Ovary (tissue), 9 donors: ENCODE data around the gene SLC30A10. TPM values are rescaled to one million over a fixed set of nuclear protein-coding genes. Genes with fewer than 3 reads are reported as not detected.

Experiments used
- DNase-seq, 5 donors: peaks; one replicate each; pipeline ENCODE4 v3.0.0-alpha.2; 2019 to 2020
- H3K27ac ChIP-seq, 2 donors: fragments of 200-600 bp; one replicate each; pipeline versions ENCODE4 v1.5.1 to v1.8.0; 2019 to 2022
- H3K27me3 ChIP-seq: fragments of 200-600 bp; one replicate; pipeline ENCODE4 v1.8.0; 2022
- H3K36me3 ChIP-seq: fragments of 200-600 bp; sonication (generic); one replicate; pipeline ENCODE4 v1.5.1; 2019
- H3K4me1 ChIP-seq: one replicate; pipeline ENCODE4 v1.8.1; 2013; ENCODE audit warnings: mild to moderate bottlenecking, moderate library complexity; ENCODE audit not compliant: insufficient read depth
- H3K4me3 ChIP-seq: fragments of 200-600 bp; sonication (generic); one replicate; pipeline ENCODE4 v1.5.1; 2017
- H3K9me3 ChIP-seq, 2 donors: fragments of 200-600 bp in 1 of 2; sonication (generic) in 1 of 2; one replicate each; pipeline versions ENCODE4 v1.5.1 to v1.8.1; 2013 to 2019; ENCODE audit warnings: mild to moderate bottlenecking in 1 of 2, moderate library complexity in 1 of 2
- EP300 ChIP-seq: sonication (generic); formaldehyde crosslinking; IDR thresholded peaks from one replicate; pipeline ENCODE4 v1.6.1; 2017; ENCODE audit warnings: antibody characterized with exemption
- POLR2A ChIP-seq: fragments of 450-650 bp; IDR thresholded peaks from one replicate; pipeline ENCODE4 v1.6.1; 2017; ENCODE audit warnings: antibody characterized with exemption, mild to moderate bottlenecking, moderate library complexity
- WGBS, 3 donors: extraction: QIAGEN DNeasy Blood & Tissue Kit in 1 of 3; methylation state at CpG; one replicate each; pipeline versions ENCODE4 v1.1.5 to v1.1.7; 2013 to 2017; 5-methylcytosine and 5-hydroxymethylcytosine counted together
- intact Hi-C, 4 donors: fragments of 100-400 bp; cut with DNase I; formaldehyde crosslinking; loops; one replicate each; pipeline versions ENCODE4 v1.11.0 to v1.15.1; 2022 to 2023
- polyA plus RNA-seq, 2 donors: library from polyadenylated mRNA; stranded (reverse); fragments of 200-250 nt in 1 of 2; fragments of 350-450 nt in 1 of 2; fragmentation: Illumina TruSeq in 1 of 2; extraction: RNeasy Lipid Tissue Mini Kit (QIAGEN cat#74804) in 1 of 2; gene quantifications; one replicate each; pipeline ENCODE4 v1.2.3, GENCODE V29; 2013 to 2014
- total RNA-seq, 7 donors: library from RNA; depleted of rRNA in 2 of 7; stranded (reverse); fragments of >200 nt in 2 of 7; fragmentation: NEBNext Ultra II Directional in 3 of 7; extraction: Animal tissue kit (Norgen Biotek cat#: 25700) in 3 of 7; gene quantifications; one replicate each; pipeline versions ENCODE4 v1.1.0 to v1.2.4, GENCODE V29; 2016 to 2023
- TF ChIP-seq, protein P1 (sequence below), 3 donors: fragments of 450-650 bp in 2 of 3; fragments of 200-600 bp in 1 of 3; IDR thresholded peaks; one replicate each; pipeline versions ENCODE4 v1.5.1 to v1.8.0; 2016 to 2022; ENCODE audit warnings: antibody characterized with exemption in 3 of 3, mild to moderate bottlenecking in 1 of 3
- donor health status: DM: no; HTN: no; CAD: no; lungs with moderate emphysema.
- donor health status: DM: no; HTN: no; CAD: no.
- donor health status: Bipolar disorder and iron deficiency.
- donor health status: DM: yes; HTN: yes; CAD: no.
- donor health status: DM: no; HTN: no; CAD: no.
- donor health status: DM: yes; HTN: yes; CAD: no.

Gene SLC30A10
- total and polyA plus RNA-seq, 9 donors: 0.18 to 2.9 (median 0.48) TPM

DNA sequence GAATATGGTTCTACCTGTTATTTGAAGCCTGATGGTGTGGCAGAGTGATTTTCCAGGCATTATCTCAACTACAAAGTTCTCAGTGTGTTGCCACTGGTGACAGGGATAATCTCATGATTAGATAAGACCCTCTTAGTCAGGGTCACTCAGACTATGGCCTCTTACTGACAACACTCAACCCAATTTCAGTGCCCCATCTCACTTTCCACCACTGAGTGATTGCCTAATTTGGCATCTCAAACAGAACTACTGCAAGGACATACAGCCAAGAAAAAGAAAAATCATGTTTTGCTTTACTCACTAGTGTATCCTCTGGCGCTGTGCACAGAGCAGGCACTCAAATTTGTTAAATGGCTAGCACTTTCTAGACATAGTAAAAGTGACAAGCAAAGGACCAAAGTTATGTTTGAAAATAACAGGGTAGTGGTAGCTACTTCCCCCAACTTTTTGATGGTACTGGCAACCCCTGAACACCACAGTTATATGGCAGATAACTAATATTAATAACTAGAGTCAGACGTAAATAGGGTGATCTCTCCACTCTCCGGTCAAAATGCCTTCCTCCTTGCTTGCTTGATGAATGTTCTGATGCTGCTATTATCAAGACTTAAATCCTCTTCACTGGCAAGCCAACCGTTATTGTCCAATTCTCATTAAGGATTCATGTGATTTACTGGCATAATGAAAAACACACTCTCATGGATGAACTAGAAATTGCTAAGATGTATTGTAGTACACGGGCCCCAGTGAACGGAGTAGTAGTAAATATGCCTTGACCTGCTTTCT lies 37.1 kb upstream of the SLC30A10 start:
- H3K27ac ChIP-seq: no peak overlapping the region
- H3K27me3 ChIP-seq: no peaks in the 10 kb centered on the region
- H3K36me3 ChIP-seq: no peaks in the 10 kb centered on the region
- H3K4me1 ChIP-seq: no peaks in the 10 kb centered on the region
- no peak for DNase-seq
- TF ChIP-seq, protein P1, sequence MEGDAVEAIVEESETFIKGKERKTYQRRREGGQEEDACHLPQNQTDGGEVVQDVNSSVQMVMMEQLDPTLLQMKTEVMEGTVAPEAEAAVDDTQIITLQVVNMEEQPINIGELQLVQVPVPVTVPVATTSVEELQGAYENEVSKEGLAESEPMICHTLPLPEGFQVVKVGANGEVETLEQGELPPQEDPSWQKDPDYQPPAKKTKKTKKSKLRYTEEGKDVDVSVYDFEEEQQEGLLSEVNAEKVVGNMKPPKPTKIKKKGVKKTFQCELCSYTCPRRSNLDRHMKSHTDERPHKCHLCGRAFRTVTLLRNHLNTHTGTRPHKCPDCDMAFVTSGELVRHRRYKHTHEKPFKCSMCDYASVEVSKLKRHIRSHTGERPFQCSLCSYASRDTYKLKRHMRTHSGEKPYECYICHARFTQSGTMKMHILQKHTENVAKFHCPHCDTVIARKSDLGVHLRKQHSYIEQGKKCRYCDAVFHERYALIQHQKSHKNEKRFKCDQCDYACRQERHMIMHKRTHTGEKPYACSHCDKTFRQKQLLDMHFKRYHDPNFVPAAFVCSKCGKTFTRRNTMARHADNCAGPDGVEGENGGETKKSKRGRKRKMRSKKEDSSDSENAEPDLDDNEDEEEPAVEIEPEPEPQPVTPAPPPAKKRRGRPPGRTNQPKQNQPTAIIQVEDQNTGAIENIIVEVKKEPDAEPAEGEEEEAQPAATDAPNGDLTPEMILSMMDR (IDR thresholded peaks at IDR 0.05): no peak
- TF ChIP-seq EP300 (no peak), POLR2A (no peak)
- intact Hi-C loops: no loop called here
- H3K4me3 ChIP-seq: no peak overlapping the region
- 37 to 47% (median 40%) methylated on average over 6 of the region's 6 CpGs for WGBS, 3 donors
- H3K9me3 ChIP-seq: no peaks in the 10 kb centered on the region

DNA sequence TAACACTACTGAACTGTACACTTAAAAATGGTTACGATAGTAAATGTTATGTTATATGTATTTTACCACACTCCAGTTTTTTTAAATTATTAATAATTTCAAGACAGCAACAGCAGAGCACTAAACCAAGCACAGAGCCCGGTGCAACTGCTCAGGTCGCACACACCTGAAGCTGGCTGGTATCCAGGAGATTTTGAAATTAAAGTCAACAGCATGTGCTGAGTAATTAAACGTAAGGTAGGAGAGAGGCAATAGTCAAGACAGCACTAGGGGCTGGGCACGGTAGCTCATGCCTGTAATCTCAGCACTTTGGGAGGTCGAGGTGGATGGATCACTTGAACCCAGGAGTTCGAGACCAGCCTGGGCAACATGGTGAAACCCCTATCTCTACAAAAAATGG lies 35.1 kb upstream of the SLC30A10 start:
- 81 to 88% (median 81%) methylated on average over 7 of the region's 7 CpGs for whole genome bisulfite sequencing, 3 donors
- TF ChIP-seq, protein P1 (IDR thresholded peaks at IDR 0.05): no peak
- TF ChIP-seq EP300: no peak
- no peak for TF ChIP-seq POLR2A
- DNase-seq: no peak
- Histone ChIP-seq H3K27me3 (no peaks in the 10 kb centered on the region), H3K4me3 (no peak overlapping the region), H3K9me3 (no peaks in the 10 kb centered on the region), H3K4me1 (no peaks in the 10 kb centered on the region), H3K36me3 (no peaks in the 10 kb centered on the region), H3K27ac (no peak overlapping the region)
- intact Hi-C loops: no loop called here

DNA sequence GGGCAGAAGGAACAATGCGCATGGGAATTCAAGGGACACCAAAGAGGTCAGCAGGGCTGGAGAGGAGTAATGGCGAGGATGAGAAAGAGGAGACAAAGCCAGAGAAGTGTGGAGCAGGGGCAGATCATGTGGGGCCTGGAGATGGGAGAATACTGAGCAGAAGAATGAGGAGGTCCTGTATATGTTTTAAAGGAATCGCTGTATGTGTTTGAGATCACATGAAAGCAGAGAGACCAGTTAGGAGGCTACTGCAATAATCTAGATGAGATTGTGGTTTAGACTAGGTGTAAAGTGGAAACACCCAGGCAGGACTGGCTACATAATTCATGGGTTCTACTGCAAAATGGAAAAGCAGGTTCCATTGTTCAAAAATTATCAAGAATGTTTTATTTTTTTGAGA lies 33.3 kb upstream of the SLC30A10 start:
- no peak for DNase-seq
- intact Hi-C loops: no loop called here
- no peaks in the 10 kb centered on the region for H3K9me3 ChIP-seq
- H3K27me3 ChIP-seq: no peaks in the 10 kb centered on the region
- no peaks in the 10 kb centered on the region for H3K36me3 ChIP-seq
- H3K4me1 ChIP-seq: no peaks in the 10 kb centered on the region
- TF ChIP-seq, protein P1 (IDR thresholded peaks at IDR 0.05): no peak
- no peak for TF ChIP-seq EP300
- no peak for TF ChIP-seq POLR2A
- no peak overlapping the region for H3K4me3 ChIP-seq
- H3K27ac ChIP-seq: no peak overlapping the region
- WGBS, 3 donors: 84 to 87% (median 86%) methylated on average over 3 of the region's 3 CpGs

DNA sequence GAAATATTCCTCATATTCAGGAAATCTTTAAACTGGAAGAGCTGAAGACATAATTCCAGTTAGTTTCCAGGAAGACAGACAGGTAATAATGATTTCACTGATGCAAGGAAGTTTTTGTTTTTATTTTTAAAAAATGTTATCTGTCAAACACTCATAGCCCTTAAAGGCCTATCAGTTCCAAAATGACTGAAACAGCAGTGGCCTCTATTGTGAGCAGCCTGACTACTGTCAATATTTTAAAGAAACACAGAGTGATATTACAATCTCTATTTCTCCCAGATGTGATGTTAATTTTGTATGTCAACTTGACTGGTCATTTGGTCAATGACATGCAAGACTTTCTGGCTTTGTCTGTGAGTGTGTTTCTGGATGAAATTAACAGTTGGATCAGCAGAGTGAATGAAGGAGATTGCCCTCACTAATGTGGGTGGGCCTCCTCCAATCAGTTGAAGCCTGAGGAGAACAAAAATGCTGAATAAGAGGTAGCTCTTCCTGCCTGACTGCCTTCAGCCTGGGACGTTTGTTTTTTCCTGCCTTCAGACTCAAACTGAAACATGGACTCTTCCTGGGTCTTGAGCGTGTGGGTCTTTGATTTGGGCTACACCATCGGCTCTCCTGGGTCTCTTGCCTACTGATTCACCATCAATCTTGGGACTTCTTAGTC lies 31.3 kb upstream of the SLC30A10 start:
- H3K27ac ChIP-seq: no peak overlapping the region
- WGBS, 3 donors: 69 to 76% (median 70%) methylated on average over 3 of the region's 3 CpGs
- TF ChIP-seq EP300 (no peak), POLR2A (no peak)
- TF ChIP-seq, protein P1 (IDR thresholded peaks at IDR 0.05): no peak
- H3K36me3 ChIP-seq: no peaks in the 10 kb centered on the region
- DNase-seq: no peak
- H3K9me3 ChIP-seq: no peaks in the 10 kb centered on the region
- no peak overlapping the region for H3K4me3 ChIP-seq
- intact Hi-C loops: no loop called here
- H3K4me1 ChIP-seq: no peaks in the 10 kb centered on the region
- H3K27me3 ChIP-seq: no peaks in the 10 kb centered on the region
